HEK293 (cell line): ENCODE measurements around the gene ALOX5AP.

Experiments
- GLI4 ChIP-seq: fragments of 450-650 bp; formaldehyde crosslinking; IDR thresholded peaks from 2 replicates; pipeline ENCODE4 v1.5.1; 2016; ENCODE audit warnings: missing biosample characterization, missing genetic modification characterization
- GLIS2 ChIP-seq: fragments of 450-650 bp; formaldehyde crosslinking; IDR thresholded peaks from 2 replicates; pipeline ENCODE4 v1.5.1; 2016; ENCODE audit warnings: missing biosample characterization, missing genetic modification characterization
- HOXD13 ChIP-seq: sonication (generic); formaldehyde crosslinking; IDR thresholded peaks from 2 replicates; pipeline ENCODE4 v1.8.0; 2022; ENCODE audit warnings: missing genetic modification reagents, borderline replicate concordance
- KLF7 ChIP-seq: fragments of 450-650 bp; formaldehyde crosslinking; IDR thresholded peaks from 2 replicates; pipeline ENCODE4 v1.5.1; 2016; ENCODE audit warnings: missing biosample characterization, missing genetic modification characterization, borderline replicate concordance
- MEIS1 ChIP-seq: sonication (generic); formaldehyde crosslinking; IDR thresholded peaks from 2 replicates; pipeline ENCODE4 v1.8.1; 2022; ENCODE audit warnings: missing genetic modification reagents, mild to moderate bottlenecking, borderline replicate concordance
- OSR2 ChIP-seq: fragments of 450-650 bp; formaldehyde crosslinking; IDR thresholded peaks from 2 replicates; pipeline ENCODE4 v1.5.1; 2016; ENCODE audit warnings: missing biosample characterization, missing genetic modification characterization
- PRDM1 ChIP-seq: fragments of 450-650 bp; formaldehyde crosslinking; IDR thresholded peaks from 2 replicates; pipeline ENCODE4; 2016; ENCODE audit warnings: missing biosample characterization, missing genetic modification characterization
- TCF7L2 ChIP-seq: IDR thresholded peaks from 2 replicates; pipeline ENCODE4 v1.6.1; 2011; ENCODE audit warnings: low read depth, mild to moderate bottlenecking, inconsistent platforms, low read length, moderate library complexity, borderline replicate concordance
- WT1 ChIP-seq: fragments of 450-650 bp; formaldehyde crosslinking; IDR thresholded peaks from 2 replicates; pipeline ENCODE4 v1.5.1; 2016; ENCODE audit warnings: missing biosample characterization, missing genetic modification characterization
- ZBTB17 ChIP-seq: fragments of 450-650 bp; formaldehyde crosslinking; IDR thresholded peaks from 2 replicates; pipeline ENCODE4 v1.5.1; 2016; ENCODE audit warnings: missing biosample characterization, missing genetic modification characterization
- ZIC2 ChIP-seq: fragments of 450-650 bp; formaldehyde crosslinking; IDR thresholded peaks from 2 replicates; pipeline ENCODE4 v1.5.1; 2016; ENCODE audit warnings: missing biosample characterization, missing genetic modification characterization
- ZNF132 ChIP-seq: fragments of 450-650 bp; formaldehyde crosslinking; IDR thresholded peaks from 2 replicates; pipeline ENCODE4 v1.5.1; 2017; ENCODE audit warnings: missing biosample characterization, missing genetic modification characterization, borderline replicate concordance
- ZNF133 ChIP-seq: fragments of 450-650 bp; formaldehyde crosslinking; IDR thresholded peaks from 2 replicates; pipeline ENCODE4 v1.5.1; 2016; ENCODE audit warnings: missing biosample characterization, missing genetic modification characterization
- ZNF157 ChIP-seq: fragments of 450-650 bp; formaldehyde crosslinking; IDR thresholded peaks from 2 replicates; pipeline ENCODE4 v1.5.1; 2016; ENCODE audit warnings: missing biosample characterization, missing genetic modification characterization
- ZNF16 ChIP-seq: fragments of 450-650 bp; formaldehyde crosslinking; IDR thresholded peaks from 2 replicates; pipeline ENCODE4 v1.5.1; 2016; ENCODE audit warnings: low read depth, missing biosample characterization, missing genetic modification characterization
- ZNF211 ChIP-seq: fragments of 450-650 bp; formaldehyde crosslinking; IDR thresholded peaks from 2 replicates; pipeline ENCODE4 v1.5.1; 2016; ENCODE audit warnings: low read depth, missing biosample characterization, missing genetic modification characterization
- ZNF416 ChIP-seq: fragments of 450-650 bp; formaldehyde crosslinking; IDR thresholded peaks from 2 replicates; pipeline ENCODE4 v1.5.1; 2016; ENCODE audit warnings: missing biosample characterization, missing genetic modification characterization
- ZNF426 ChIP-seq: fragments of 450-650 bp; formaldehyde crosslinking; IDR thresholded peaks from 2 replicates; pipeline ENCODE4 v1.5.1; 2017; ENCODE audit warnings: missing biosample characterization, missing genetic modification characterization, mild to moderate bottlenecking, inconsistent platforms, moderate library complexity
- ZNF501 ChIP-seq: fragments of 450-650 bp; formaldehyde crosslinking; IDR thresholded peaks from 2 replicates; pipeline ENCODE4 v1.5.1; 2016; ENCODE audit warnings: missing biosample characterization, missing genetic modification characterization
- ZNF514 ChIP-seq: fragments of 450-650 bp; formaldehyde crosslinking; IDR thresholded peaks from 2 replicates; pipeline ENCODE4 v1.5.1; 2016; ENCODE audit warnings: missing biosample characterization, missing genetic modification characterization
- ZNF660 ChIP-seq: fragments of 450-650 bp; IDR thresholded peaks from 2 replicates; pipeline ENCODE4 v1.5.1; 2018; ENCODE audit warnings: missing biosample characterization, mild to moderate bottlenecking, missing genetic modification characterization
- ZNF670 ChIP-seq: fragments of 450-650 bp; formaldehyde crosslinking; IDR thresholded peaks from 2 replicates; pipeline ENCODE4 v1.5.1; 2016; ENCODE audit warnings: missing biosample characterization, missing genetic modification characterization, low read depth
- ZNF701 ChIP-seq: fragments of 450-650 bp; formaldehyde crosslinking; IDR thresholded peaks from 2 replicates; pipeline ENCODE4 v1.5.1; 2016; ENCODE audit warnings: missing biosample characterization, missing genetic modification characterization
- ZNF707 ChIP-seq: fragments of 450-650 bp; formaldehyde crosslinking; IDR thresholded peaks from 2 replicates; pipeline ENCODE4 v1.5.1; 2016; ENCODE audit warnings: missing biosample characterization, missing genetic modification characterization
- ZNF785 ChIP-seq: fragments of 450-650 bp; formaldehyde crosslinking; IDR thresholded peaks from 2 replicates; pipeline ENCODE4 v1.5.1; 2016; ENCODE audit warnings: missing biosample characterization, missing genetic modification characterization
- ZNF837 ChIP-seq: fragments of 450-650 bp; formaldehyde crosslinking; IDR thresholded peaks from 2 replicates; pipeline ENCODE4 v1.5.1; 2016; ENCODE audit warnings: missing biosample characterization, missing genetic modification characterization
- TF ChIP-seq, protein P1 (sequence below): IDR thresholded peaks from 2 replicates; pipeline ENCODE4 v1.6.1; 2011; ENCODE audit warnings: mild to moderate bottlenecking, low read depth, low read length, borderline replicate concordance
- TF ChIP-seq, protein P2 (sequence below): fragments of 450-650 bp; IDR thresholded peaks from 2 replicates; pipeline ENCODE4 v1.5.1; 2018; ENCODE audit warnings: missing biosample characterization, missing genetic modification characterization
- TF ChIP-seq, protein P3 (sequence below): fragments of 450-650 bp; formaldehyde crosslinking; IDR thresholded peaks from 2 replicates; pipeline ENCODE4 v1.5.1; 2017; ENCODE audit warnings: missing biosample characterization, missing genetic modification characterization
- TF ChIP-seq, protein P4 (sequence below): fragments of 450-650 bp; formaldehyde crosslinking; IDR thresholded peaks from 2 replicates; pipeline ENCODE4 v1.5.1; 2016; ENCODE audit warnings: missing biosample characterization, missing genetic modification characterization
- TF ChIP-seq, protein P5 (sequence below): fragments of 450-650 bp; formaldehyde crosslinking; IDR thresholded peaks from 2 replicates; pipeline ENCODE4 v1.5.1; 2017; ENCODE audit warnings: missing biosample characterization, missing genetic modification characterization
- TF ChIP-seq, protein P6 (sequence below): fragments of 450-650 bp; formaldehyde crosslinking; IDR thresholded peaks from 2 replicates; pipeline ENCODE4 v1.5.1; 2017; ENCODE audit warnings: missing biosample characterization, missing genetic modification characterization

Gene ALOX5AP

DNA sequence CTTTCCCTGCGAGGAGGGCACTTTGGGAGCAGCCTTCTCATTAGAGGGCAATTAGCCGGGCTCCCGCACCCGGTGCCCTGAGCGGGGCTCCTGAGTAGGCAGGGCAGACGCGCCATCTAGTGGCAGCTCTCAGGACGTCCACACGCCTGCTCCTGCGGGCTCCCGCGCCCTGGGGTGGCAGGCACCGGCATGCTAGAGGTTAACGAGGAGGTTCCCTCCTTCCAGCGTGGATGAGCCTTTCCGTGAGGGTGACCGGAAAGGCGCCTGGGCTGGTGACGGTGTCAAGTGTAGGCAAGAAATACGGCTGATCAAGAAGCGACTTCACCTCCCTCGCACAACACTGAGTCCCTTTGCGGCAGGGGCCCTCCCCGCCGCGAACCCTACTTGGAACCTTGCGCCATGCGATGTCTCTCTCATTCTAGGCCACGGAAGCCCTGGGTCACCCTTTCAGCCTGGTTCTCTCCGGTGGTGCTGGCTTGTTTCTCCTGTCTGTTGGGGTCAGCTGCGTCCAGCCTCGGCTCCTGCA lies 67.7 kb downstream of the ALOX5AP start (continued):
- TF ChIP-seq ZNF426 (tag by site-specific recombination) (no peak), GLIS2 (tag by site-specific recombination) (no peak; the same call in 1 of the 2 replicates), PRDM1 (no peak), GLI4 (no peak), ZNF16 (tag by site-specific recombination) (no peak), MEIS1 (CRISPR knock-in tag) (no peak), WT1 (tag by site-specific recombination) (no peak), OSR2 (tag by site-specific recombination) (peak; percentile 52), ZNF416 (tag by site-specific recombination) (no peak), ZNF707 (tag by site-specific recombination) (no peak), ZNF660 (tag by site-specific recombination) (peak; percentile 75; the same call in 1 of the 2 replicates), ZNF514 (no peak), ZNF133 (no peak), HOXD13 (CRISPR knock-in tag) (no peak), ZNF837 (tag by site-specific recombination) (no peak), KLF7 (tag by site-specific recombination) (no peak), ZNF701 (tag by site-specific recombination) (no peak), ZIC2 (tag by site-specific recombination) (0 out of 2 replicates have a peak, but pooled peaks have one; percentile 18), ZBTB17 (tag by site-specific recombination) (no peak), ZNF211 (tag by site-specific recombination) (no peak), TCF7L2 (no peak), ZNF670 (no peak), ZNF157 (tag by site-specific recombination) (no peak), ZNF501 (tag by site-specific recombination) (0 out of 2 replicates have a peak, but pooled peaks have one; percentile 35), ZNF785 (no peak), ZNF132 (tag by site-specific recombination) (no peak)
- TF ChIP-seq, protein P1, sequence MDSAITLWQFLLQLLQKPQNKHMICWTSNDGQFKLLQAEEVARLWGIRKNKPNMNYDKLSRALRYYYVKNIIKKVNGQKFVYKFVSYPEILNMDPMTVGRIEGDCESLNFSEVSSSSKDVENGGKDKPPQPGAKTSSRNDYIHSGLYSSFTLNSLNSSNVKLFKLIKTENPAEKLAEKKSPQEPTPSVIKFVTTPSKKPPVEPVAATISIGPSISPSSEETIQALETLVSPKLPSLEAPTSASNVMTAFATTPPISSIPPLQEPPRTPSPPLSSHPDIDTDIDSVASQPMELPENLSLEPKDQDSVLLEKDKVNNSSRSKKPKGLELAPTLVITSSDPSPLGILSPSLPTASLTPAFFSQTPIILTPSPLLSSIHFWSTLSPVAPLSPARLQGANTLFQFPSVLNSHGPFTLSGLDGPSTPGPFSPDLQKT, result no peak
- TF ChIP-seq, protein P2, sequence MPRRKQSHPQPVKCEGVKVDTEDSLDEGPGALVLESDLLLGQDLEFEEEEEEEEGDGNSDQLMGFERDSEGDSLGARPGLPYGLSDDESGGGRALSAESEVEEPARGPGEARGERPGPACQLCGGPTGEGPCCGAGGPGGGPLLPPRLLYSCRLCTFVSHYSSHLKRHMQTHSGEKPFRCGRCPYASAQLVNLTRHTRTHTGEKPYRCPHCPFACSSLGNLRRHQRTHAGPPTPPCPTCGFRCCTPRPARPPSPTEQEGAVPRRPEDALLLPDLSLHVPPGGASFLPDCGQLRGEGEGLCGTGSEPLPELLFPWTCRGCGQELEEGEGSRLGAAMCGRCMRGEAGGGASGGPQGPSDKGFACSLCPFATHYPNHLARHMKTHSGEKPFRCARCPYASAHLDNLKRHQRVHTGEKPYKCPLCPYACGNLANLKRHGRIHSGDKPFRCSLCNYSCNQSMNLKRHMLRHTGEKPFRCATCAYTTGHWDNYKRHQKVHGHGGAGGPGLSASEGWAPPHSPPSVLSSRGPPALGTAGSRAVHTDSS (tag by site-specific recombination), result no peak
- TF ChIP-seq, protein P3, sequence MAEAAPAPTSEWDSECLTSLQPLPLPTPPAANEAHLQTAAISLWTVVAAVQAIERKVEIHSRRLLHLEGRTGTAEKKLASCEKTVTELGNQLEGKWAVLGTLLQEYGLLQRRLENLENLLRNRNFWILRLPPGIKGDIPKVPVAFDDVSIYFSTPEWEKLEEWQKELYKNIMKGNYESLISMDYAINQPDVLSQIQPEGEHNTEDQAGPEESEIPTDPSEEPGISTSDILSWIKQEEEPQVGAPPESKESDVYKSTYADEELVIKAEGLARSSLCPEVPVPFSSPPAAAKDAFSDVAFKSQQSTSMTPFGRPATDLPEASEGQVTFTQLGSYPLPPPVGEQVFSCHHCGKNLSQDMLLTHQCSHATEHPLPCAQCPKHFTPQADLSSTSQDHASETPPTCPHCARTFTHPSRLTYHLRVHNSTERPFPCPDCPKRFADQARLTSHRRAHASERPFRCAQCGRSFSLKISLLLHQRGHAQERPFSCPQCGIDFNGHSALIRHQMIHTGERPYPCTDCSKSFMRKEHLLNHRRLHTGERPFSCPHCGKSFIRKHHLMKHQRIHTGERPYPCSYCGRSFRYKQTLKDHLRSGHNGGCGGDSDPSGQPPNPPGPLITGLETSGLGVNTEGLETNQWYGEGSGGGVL (tag by site-specific recombination), result no peak
- TF ChIP-seq, protein P4, sequence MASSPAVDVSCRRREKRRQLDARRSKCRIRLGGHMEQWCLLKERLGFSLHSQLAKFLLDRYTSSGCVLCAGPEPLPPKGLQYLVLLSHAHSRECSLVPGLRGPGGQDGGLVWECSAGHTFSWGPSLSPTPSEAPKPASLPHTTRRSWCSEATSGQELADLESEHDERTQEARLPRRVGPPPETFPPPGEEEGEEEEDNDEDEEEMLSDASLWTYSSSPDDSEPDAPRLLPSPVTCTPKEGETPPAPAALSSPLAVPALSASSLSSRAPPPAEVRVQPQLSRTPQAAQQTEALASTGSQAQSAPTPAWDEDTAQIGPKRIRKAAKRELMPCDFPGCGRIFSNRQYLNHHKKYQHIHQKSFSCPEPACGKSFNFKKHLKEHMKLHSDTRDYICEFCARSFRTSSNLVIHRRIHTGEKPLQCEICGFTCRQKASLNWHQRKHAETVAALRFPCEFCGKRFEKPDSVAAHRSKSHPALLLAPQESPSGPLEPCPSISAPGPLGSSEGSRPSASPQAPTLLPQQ (tag by site-specific recombination), result no peak
- TF ChIP-seq, protein P5, sequence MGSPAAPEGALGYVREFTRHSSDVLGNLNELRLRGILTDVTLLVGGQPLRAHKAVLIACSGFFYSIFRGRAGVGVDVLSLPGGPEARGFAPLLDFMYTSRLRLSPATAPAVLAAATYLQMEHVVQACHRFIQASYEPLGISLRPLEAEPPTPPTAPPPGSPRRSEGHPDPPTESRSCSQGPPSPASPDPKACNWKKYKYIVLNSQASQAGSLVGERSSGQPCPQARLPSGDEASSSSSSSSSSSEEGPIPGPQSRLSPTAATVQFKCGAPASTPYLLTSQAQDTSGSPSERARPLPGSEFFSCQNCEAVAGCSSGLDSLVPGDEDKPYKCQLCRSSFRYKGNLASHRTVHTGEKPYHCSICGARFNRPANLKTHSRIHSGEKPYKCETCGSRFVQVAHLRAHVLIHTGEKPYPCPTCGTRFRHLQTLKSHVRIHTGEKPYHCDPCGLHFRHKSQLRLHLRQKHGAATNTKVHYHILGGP, result no peak
- TF ChIP-seq, protein P6, sequence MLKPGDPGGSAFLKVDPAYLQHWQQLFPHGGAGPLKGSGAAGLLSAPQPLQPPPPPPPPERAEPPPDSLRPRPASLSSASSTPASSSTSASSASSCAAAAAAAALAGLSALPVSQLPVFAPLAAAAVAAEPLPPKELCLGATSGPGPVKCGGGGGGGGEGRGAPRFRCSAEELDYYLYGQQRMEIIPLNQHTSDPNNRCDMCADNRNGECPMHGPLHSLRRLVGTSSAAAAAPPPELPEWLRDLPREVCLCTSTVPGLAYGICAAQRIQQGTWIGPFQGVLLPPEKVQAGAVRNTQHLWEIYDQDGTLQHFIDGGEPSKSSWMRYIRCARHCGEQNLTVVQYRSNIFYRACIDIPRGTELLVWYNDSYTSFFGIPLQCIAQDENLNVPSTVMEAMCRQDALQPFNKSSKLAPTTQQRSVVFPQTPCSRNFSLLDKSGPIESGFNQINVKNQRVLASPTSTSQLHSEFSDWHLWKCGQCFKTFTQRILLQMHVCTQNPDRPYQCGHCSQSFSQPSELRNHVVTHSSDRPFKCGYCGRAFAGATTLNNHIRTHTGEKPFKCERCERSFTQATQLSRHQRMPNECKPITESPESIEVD, result no peak
